ENCODE data around the gene LMO2.

Gene LMO2

DNA sequence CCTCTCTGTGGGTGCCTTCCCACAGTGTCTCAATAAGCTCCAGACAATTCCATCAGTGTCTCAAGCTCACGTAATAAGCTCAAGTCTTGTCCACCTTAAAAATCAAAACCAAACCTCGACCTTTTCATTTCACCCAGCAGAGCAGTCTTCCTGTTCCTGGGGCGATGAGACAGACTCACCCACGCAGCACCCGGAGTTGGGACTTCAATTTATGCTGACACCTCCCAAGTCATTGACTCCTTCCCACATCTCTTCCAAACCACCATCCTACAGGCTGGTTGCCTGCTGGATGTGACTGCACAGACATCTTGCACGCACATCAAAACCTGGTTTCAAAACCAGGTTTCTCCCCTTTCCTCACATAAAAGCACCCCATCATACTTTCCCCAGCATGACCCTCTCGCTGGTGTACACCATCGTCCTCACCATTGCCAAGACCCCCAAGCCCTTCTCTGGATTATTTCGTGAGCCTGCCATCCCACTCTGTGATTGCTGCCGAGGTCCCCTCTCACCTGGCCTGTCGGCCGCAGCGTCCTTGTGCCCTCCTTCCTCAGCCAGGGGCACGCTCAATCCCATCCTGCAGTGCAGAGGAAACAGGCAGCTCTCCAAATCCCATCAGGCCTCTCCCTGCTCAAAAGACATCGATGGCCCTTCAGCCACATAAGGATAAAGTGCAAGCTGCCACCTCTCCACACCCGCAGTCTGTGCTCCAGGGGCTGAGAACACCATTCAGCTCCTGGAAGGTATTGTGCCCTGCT, 72.4 kb downstream of the LMO2 start:
- no peak for DNase-seq (ENCODE audit: low read depth)
